H1 (cell line): Measurements from ENCODE around the gene PTPRO. TPM values are rescaled to one million over a fixed set of nuclear protein-coding genes. Genes with fewer than 3 reads are reported as not detected.

Source experiments
- CTCF ChIA-PET: fragments of 300-600 bp; sonication (Branson Sonifier 250); formaldehyde crosslinking; loops from one replicate; lab custom pipeline; 2021; ENCODE audit not compliant: partially characterized antibody; lab: Charles Lee
- POLR2A ChIA-PET: fragments of 300-600 bp; sonication (Branson Sonifier 250); formaldehyde crosslinking; loops from one replicate; lab custom pipeline; 2021; ENCODE audit warnings: inconsistent platforms; ENCODE audit not compliant: partially characterized antibody; lab: Charles Lee
- DNase-seq, 2 experiments: peaks; one replicate each; pipeline versions ENCODE4 v3.0.0 to v3.0.0-alpha.2; 2010 to 2022; ENCODE audit warnings: low spot score in 2 of 2, low read depth in 1 of 2, mixed read lengths in 1 of 2
- FAIRE-seq: peaks from 2 replicates; lab custom pipeline; 2011; peaks lifted over from hg19 to GRCh38; lab: Jason Lieb, UNC
- H2AFZ ChIP-seq: 2 replicates; pipeline ENCODE4 v1.8.1; 2012; ENCODE audit warnings: low read length, inconsistent platforms
- H2AK5ac ChIP-seq: 2 replicates; pipeline ENCODE4 v1.6.1; 2013; ENCODE audit warnings: low read depth, low read length
- H2BK120ac ChIP-seq: replicated peaks from 2 replicates; pipeline ENCODE3; 2013; ENCODE audit warnings: low read depth, low read length, inconsistent platforms
- H2BK12ac ChIP-seq: 2 replicates; pipeline ENCODE4 v1.6.1; 2013; ENCODE audit warnings: low read depth, low read length
- H2BK15ac ChIP-seq: 2 replicates; pipeline ENCODE4 v1.6.1; 2013; ENCODE audit warnings: low read length
- H2BK20ac ChIP-seq: 2 replicates; pipeline ENCODE4 v1.6.1; 2013; ENCODE audit warnings: low read length
- H2BK5ac ChIP-seq: 2 replicates; pipeline ENCODE4 v1.6.1; 2013; ENCODE audit warnings: low read depth, low read length
- H3K14ac ChIP-seq: 2 replicates; pipeline ENCODE4 v1.6.1; 2013; ENCODE audit warnings: inconsistent platforms; ENCODE audit not compliant: insufficient read length
- H3K18ac ChIP-seq: 2 replicates; pipeline ENCODE4 v1.6.1; 2013; ENCODE audit warnings: low read length; ENCODE audit errors: extremely low read depth
- H3K23ac ChIP-seq: 2 replicates; pipeline ENCODE4 v1.6.1; 2013; ENCODE audit warnings: inconsistent platforms; ENCODE audit not compliant: insufficient read length
- H3K23me2 ChIP-seq: 2 replicates; pipeline ENCODE4 v1.6.1; 2013; ENCODE audit warnings: low read depth, low read length
- H3K27ac ChIP-seq: 2 replicates; pipeline ENCODE4 v1.6.1; 2011; ENCODE audit warnings: low read depth, low read length, inconsistent platforms
- H3K27me3 ChIP-seq, 4 experiments: replicated peaks in 1 of 4; 1 replicate in 1 of 4; 2 replicates in 3 of 4; pipeline versions ENCODE4 v1.6.1 to v1.8.1; 2011 to 2013; ENCODE audit warnings: low read length in 3 of 4, mild to moderate bottlenecking in 3 of 4, inconsistent platforms in 2 of 4, mixed read lengths in 2 of 4, moderate library complexity in 1 of 4; ENCODE audit not compliant: control insufficient read depth in 3 of 4, insufficient read depth in 3 of 4; ENCODE audit errors: extremely low read depth in 1 of 4
- H3K36me3 ChIP-seq, 4 experiments: 2 replicates each; pipeline versions ENCODE4 v1.6.1 to v1.8.1; 2011 to 2013; ENCODE audit warnings: mild to moderate bottlenecking in 4 of 4, low read length in 3 of 4, moderate library complexity in 2 of 4, control low read depth in 1 of 4, inconsistent platforms in 1 of 4; ENCODE audit not compliant: insufficient read depth in 4 of 4, control insufficient read depth in 2 of 4
- H3K4ac ChIP-seq: replicated peaks from 2 replicates; pipeline ENCODE3; 2013; ENCODE audit warnings: low read length, low read depth, mixed read lengths, inconsistent platforms; ENCODE audit not compliant: insufficient read length
- H3K4me1 ChIP-seq, 4 experiments: replicated peaks in 1 of 4; 1 replicate in 1 of 4; 2 replicates in 3 of 4; pipeline versions ENCODE4 v1.6.1 to v1.8.1; 2011 to 2013; ENCODE audit warnings: low read length in 3 of 4, inconsistent platforms in 2 of 4, mixed read lengths in 1 of 4; ENCODE audit not compliant: insufficient read depth in 4 of 4, control insufficient read depth in 3 of 4
- H3K4me2 ChIP-seq, 2 experiments: 2 replicates each; pipeline versions ENCODE4 v1.6.1 to v1.8.1; 2011 to 2013; ENCODE audit warnings: low read depth in 2 of 2, low read length in 2 of 2, control low read depth in 1 of 2, inconsistent platforms in 1 of 2, mild to moderate bottlenecking in 1 of 2; ENCODE audit not compliant: insufficient read depth in 1 of 2
- H3K4me3 ChIP-seq, 4 experiments: fragments of 200-600, 300-600 bp in 1 of 4; sonication (generic), shearing (Covaris generic), sonication (Bioruptor Twin) in 1 of 4; 2 replicates each; pipeline versions ENCODE4 v1.5.1 to v1.8.1; 2011 to 2016; ENCODE audit warnings: low read length in 4 of 4, low read depth in 3 of 4, control low read depth in 2 of 4, inconsistent platforms in 2 of 4, mild to moderate bottlenecking in 2 of 4, mixed read lengths in 1 of 4, moderate library complexity in 1 of 4; ENCODE audit not compliant: insufficient read depth in 2 of 4; ENCODE audit errors: extremely low read depth in 1 of 4
- H3K56ac ChIP-seq: replicated peaks from 2 replicates; pipeline ENCODE3; 2013; ENCODE audit warnings: low read depth, mild to moderate bottlenecking, mixed read lengths, low read length, inconsistent platforms; ENCODE audit not compliant: insufficient read length
- H3K79me1 ChIP-seq: 2 replicates; pipeline ENCODE4 v1.6.1; 2013; ENCODE audit warnings: low read depth, low read length, control low read depth
- H3K79me2 ChIP-seq, 2 experiments: 2 replicates each; pipeline versions ENCODE4 v1.6.1 to v1.8.1; 2012 to 2013; ENCODE audit warnings: low read length in 2 of 2, mild to moderate bottlenecking in 2 of 2, inconsistent platforms in 1 of 2; ENCODE audit not compliant: insufficient read depth in 2 of 2, control insufficient read depth in 1 of 2
- H3K9ac ChIP-seq, 4 experiments: replicated peaks in 1 of 4; 1 replicate in 1 of 4; 2 replicates in 3 of 4; pipeline versions ENCODE4 v1.6.1 to v1.8.1; 2011 to 2013; ENCODE audit warnings: low read depth in 3 of 4, low read length in 3 of 4, control low read depth in 2 of 4, mild to moderate bottlenecking in 2 of 4, moderate library complexity in 2 of 4, inconsistent platforms in 1 of 4; ENCODE audit errors: extremely low read depth in 1 of 4
- H3K9me3 ChIP-seq, 2 experiments: 2 replicates each; pipeline versions ENCODE4 v1.6.1 to v1.8.1; 2012 to 2013; ENCODE audit warnings: mild to moderate bottlenecking in 2 of 2, moderate library complexity in 2 of 2, control low read depth in 1 of 2, inconsistent platforms in 1 of 2, low read depth in 1 of 2, low read length in 1 of 2, mixed read lengths in 1 of 2; ENCODE audit not compliant: insufficient read depth in 2 of 2
- H4K20me1 ChIP-seq, 2 experiments: replicated peaks in 1 of 2; 2 replicates each; pipeline versions ENCODE3 to v1.8.1; 2011 to 2013; ENCODE audit warnings: inconsistent platforms in 2 of 2, low read length in 2 of 2, mild to moderate bottlenecking in 1 of 2; ENCODE audit not compliant: insufficient read depth in 2 of 2, control insufficient read depth in 1 of 2
- H4K5ac ChIP-seq: 2 replicates; pipeline ENCODE4 v1.6.1; 2013; ENCODE audit warnings: low read length, low read depth, mixed read lengths, inconsistent platforms; ENCODE audit not compliant: insufficient read length
- H4K8ac ChIP-seq: 2 replicates; pipeline ENCODE4 v1.8.0; 2013; ENCODE audit warnings: mild to moderate bottlenecking, moderate library complexity, low read length, inconsistent platforms; ENCODE audit not compliant: insufficient read depth; ENCODE audit errors: extremely low read depth
- H4K91ac ChIP-seq: replicated peaks from 2 replicates; pipeline ENCODE3; 2013; ENCODE audit warnings: low read length, mixed read lengths, inconsistent platforms; ENCODE audit not compliant: insufficient read length
- TBP ChIP-seq: IDR thresholded peaks from 2 replicates; pipeline ENCODE4 v1.6.1; 2011; ENCODE audit warnings: low read depth, low read length, improper control_type of control experiment
- WGBS, 2 experiments: shearing (Covaris generic) in 1 of 2; methylation state at CpG; one replicate each; pipeline versions ENCODE4 v1.1.6 to v1.1.7; 2013 to 2015; ENCODE audit warnings: low lambda C conversion rate in 2 of 2, mixed read lengths in 2 of 2, inconsistent platforms in 1 of 2, low coverage in 1 of 2, missing lambda C conversion rate in 1 of 2; ENCODE audit not compliant: insufficient replicate concordance in 2 of 2, insufficient coverage in 1 of 2, insufficient read length in 1 of 2; ENCODE audit errors: extremely low coverage in 1 of 2, missing lambda C conversion rate in 1 of 2; 5-methylcytosine and 5-hydroxymethylcytosine counted together
- polyA plus RNA-seq, 7 experiments: library from polyadenylated mRNA; depleted of rRNA in 3 of 7; stranded (reverse) in 5 of 7; unstranded in 2 of 7; fragments of >200 nt in 5 of 7; fragments of 200-250 nt in 2 of 7; gene quantifications; 1 replicate in 5 of 7; 2 replicates in 1 of 7; 4 replicates in 1 of 7; pipeline versions ENCODE4 v1.2.1 to v1.2.3, GENCODE V29; 2011 to 2013; ENCODE audit warnings: missing spikeins in 2 of 7, mixed read lengths in 2 of 7
- total RNA-seq: library from RNA; stranded (reverse); fragmentation: NEBNext Ultra II Directional; extraction: Animal tissue kit (Norgen Biotek cat#: 25700); gene quantifications from 2 replicates; pipeline ENCODE4 v1.2.1, GENCODE V29; 2021

PTPRO gene
- total and polyA plus RNA-seq, 2 of the 8 experiments (the other 6 are each of a cell fraction or from before 2014, with no cell fraction given): 0.73 to 1.7 TPM

DNA sequence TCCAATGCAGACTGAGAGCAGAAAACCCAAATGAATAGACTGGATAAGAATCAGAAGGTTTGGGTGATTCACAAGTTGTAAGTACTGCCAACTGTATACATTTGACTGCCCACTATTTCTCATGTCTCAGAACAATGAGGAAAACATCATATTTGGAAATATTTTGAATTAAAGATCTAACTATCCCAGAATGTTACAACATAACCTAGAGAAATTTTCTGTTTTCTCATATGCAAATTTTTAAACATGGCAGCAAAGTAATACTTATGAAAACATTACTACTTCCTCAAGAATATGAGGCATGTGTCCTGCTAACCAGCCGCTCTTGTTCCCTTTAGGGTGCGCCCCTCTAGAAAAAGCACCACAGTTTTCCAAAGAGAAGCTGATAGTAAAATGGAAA lies 179.9 kb downstream of the PTPRO start:
- no peak overlapping the region for H2BK12ac ChIP-seq
- no peak overlapping the region for H4K5ac ChIP-seq
- no peak for FAIRE-seq
- no peaks in the 10 kb centered on the region for H3K36me3 ChIP-seq
- H4K8ac ChIP-seq: no peak overlapping the region
- H3K79me1 ChIP-seq: no peaks in the 10 kb centered on the region
- H3K23ac ChIP-seq: no peak overlapping the region
- no peak overlapping the region for H2BK15ac ChIP-seq
- H3K79me2 ChIP-seq: no peaks in the 10 kb centered on the region
- CTCF ChIA-PET: no interaction called here
- H3K4me1 ChIP-seq: no peaks in the 10 kb centered on the region
- no peak overlapping the region for H2BK5ac ChIP-seq
- WGBS, 2 experiments: 50% methylated on average over 2 of the region's 2 CpGs; no CpG with 5 or more reads in 1 of the 2 experiments
- no peak overlapping the region for H2AFZ ChIP-seq
- no peaks in the 10 kb centered on the region for H3K9me3 ChIP-seq
- H3K4me2 ChIP-seq: no peak overlapping the region
- no peak overlapping the region for H3K18ac ChIP-seq
- no peaks in the 10 kb centered on the region for H3K27me3 ChIP-seq
- no peak overlapping the region for H3K4me3 ChIP-seq
- H2BK120ac ChIP-seq: no peak overlapping the region
- H3K56ac ChIP-seq: no peak overlapping the region
- no peak for DNase-seq
- no peak overlapping the region for H2BK20ac ChIP-seq
- no peak overlapping the region for H2AK5ac ChIP-seq
- H3K27ac ChIP-seq: no peak overlapping the region
- no peak overlapping the region for H3K14ac ChIP-seq
- no peaks in the 10 kb centered on the region for H4K20me1 ChIP-seq
- TF ChIP-seq TBP: no peak
- TF ChIP-seq, all 59 proteins: peak for 0
- Histone ChIP-seq H3K4ac (no peak overlapping the region), H4K91ac (no peak overlapping the region), H3K23me2 (no peaks in the 10 kb centered on the region), H3K9ac (no peak overlapping the region)
- POLR2A ChIA-PET: no interaction called here
